NOMO-1 treated with DMSO at 0.1 percent for 48 hours (cell line): Measurements from ENCODE around the gene KIF1A.

ENCODE experiments used
- DNase-seq: peaks from one replicate; lab custom pipeline; 2025; ENCODE audit not compliant: unreplicated experiment; lab: John Stamatoyannopoulos, UW

The KIF1A gene

GRCh38 chr2:240768216-240768615 is 51.8 kb downstream of the KIF1A start:
- DNase-seq = no peak

- DNase-seq = no peak
These were observed 52.7 kb downstream of the KIF1A start for GRCh38 chr2:240767341-240767740.

DNA sequence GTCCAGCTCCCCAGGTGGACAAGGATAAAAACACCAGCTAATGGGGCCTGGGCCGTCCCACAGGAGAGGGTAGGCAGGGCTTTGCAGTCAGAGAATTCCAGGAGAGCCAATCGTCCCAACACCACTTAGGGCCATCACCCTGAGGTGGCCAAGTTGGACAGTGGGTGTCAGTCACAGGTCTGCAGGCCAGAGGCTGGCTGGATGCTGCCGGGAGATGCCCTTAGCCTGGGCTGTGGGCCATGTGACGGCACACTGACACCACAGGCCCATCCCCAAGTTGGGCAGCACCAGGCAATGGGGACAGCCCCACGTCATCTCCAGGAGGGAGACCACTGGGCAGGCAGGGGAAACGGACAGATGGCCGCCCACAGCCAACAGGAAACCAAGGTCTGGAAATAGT is 53.9 kb downstream of the KIF1A start:
- DNase-seq = no peak

DNA sequence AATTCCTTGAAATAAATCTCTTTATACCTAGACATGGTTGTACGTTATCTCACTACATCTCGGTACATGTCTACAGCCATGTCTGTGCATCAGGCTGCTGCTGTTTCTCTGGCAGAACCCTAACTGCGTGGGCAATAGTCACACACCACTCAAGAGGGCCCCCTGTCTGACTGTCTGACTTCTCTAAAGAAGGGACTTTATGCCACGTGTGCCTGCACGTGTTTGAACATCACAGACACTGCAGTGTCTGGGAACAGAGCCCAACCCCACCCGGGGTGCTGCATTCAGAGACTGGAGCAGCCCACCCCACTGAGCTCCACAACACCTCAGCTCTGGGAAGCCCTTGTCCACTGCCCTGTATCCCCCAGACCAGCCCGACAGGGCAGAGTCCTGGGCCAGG is 55.0 kb downstream of the KIF1A start:
- DNase-seq = no peak

DNA sequence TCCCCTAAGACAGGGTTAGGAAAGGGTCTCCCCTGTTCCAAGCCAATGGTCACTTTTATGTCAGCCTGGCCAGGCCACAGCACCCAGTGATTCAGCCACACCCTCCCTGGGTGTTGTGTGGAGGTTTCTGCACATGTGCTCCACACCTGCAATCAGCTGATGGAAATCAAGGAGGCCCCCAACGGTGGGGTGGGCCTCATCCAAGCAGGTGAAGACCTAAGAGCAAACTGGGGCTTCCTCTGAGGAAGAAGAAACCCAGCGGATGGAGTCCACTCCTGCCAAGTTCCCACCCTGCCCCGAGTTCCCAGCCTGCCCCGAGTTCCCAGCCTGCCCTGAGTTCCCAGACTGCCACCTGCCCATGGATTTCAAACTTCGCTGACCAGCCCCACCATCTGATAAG is 55.4 kb downstream of the KIF1A start:
- no peak for DNase-seq

DNA sequence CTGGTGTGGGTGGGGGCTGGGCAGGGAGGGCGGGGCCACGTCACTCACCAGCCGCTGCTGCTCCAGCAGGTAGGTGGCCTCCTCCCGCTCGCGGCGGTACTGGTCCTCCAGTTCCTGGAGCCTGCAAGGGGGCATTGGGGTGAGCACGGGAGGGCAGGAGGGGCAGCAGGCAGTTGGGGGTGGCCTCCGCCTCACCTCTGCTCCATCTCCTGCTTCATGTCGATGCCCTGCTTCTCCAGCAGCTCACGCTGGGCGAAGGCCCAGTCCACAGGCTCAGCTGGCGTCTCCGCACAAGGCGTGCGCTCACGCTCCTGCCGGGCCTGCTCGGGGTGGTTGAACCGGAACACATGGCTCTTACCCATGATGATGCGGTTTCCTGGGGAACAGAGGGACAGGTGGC is 57.0 kb downstream of the KIF1A start:
- DNase-seq = no peak

- DNase-seq = no peak
These were observed 57.8 kb downstream of the KIF1A start for GRCh38 chr2:240762249-240762648.

DNA sequence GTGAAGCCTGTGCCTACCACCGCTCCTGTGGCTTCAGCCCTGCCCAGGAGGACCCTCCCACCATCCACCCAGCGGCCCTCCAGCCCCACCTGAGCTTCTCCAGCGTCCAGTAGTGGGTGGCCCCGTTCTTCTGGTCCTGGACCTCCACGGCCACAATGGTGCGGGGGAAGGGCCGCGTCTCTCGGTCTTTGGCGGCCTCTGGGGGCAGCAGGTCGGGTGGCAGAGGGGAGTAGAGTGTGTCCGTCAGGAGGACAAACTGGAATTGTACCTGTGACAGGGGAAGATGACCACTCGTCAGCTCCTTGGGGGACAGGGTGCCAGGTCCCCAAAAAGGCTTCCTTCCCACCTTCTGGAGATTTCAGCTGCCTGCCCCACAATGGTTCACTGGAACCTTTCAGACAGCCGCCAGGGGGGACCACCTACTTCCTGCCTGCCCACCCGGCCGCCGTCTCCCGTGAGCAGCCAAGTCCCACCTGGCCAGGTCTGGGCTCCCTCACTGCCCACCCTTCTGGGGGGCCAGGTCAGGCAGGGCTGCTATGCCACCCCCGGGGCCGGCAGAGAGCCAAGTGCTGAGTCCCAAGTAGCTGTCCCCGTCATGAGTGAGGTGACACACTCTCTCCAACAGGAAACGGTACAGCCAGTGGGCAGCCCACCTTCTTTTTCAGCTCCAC is 59.3 kb downstream of the KIF1A start:
- DNase-seq = no peak

- no peak for DNase-seq
These were observed 59.9 kb downstream of the KIF1A start for GRCh38 chr2:240760121-240760520.

GRCh38 chr2:240759459-240759858 is 60.6 kb downstream of the KIF1A start:
- DNase-seq = no peak

GRCh38 chr2:240757086-240757614 is 62.9 kb downstream of the KIF1A start:
- DNase-seq = no peak

- DNase-seq = no peak
These were observed 67.8 kb downstream of the KIF1A start for GRCh38 chr2:240752209-240752608.

DNA sequence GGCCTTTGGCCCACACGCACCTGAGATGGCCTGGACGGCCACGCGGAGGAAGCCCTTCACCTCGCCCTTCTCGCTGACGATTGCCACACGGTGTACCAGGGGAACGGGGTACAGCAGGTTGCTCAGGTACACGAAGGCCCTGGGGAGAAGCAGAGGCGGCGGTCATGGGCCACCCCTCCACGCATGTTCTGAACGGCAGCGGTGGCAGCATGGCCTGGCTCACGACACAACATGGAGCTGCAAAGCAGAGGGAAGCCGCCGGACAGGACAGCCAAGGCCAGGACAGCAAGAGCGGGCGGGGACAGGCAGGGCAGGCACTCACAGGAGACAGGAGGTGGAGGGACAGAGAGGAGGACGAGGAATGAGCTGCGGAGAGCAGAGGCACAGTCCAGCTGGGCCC is 69.6 kb downstream of the KIF1A start:
- DNase-seq = no peak

DNA sequence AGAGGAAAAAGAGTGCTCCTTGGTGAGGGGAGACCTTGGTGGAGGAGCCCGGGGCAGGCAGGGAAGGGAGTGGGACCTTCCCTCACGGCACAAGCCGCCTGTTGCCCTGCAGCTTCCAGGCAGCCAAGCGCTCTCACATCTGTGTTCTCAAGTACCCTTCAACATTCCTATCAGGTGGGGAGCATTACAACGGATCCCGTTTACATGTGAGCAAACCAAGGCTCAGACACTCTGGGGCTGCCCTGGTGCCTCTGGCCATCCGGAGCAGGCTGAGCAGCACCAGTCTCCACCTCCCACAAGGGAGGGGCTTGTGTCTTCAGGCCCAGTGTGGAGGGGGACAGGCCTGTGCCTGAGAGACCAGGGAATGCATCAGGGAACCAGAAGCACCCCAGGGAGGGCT is 70.5 kb downstream of the KIF1A start:
- DNase-seq = no peak

- DNase-seq = no peak
These were observed 72.8 kb downstream of the KIF1A start for GRCh38 chr2:240747256-240747655.

DNA sequence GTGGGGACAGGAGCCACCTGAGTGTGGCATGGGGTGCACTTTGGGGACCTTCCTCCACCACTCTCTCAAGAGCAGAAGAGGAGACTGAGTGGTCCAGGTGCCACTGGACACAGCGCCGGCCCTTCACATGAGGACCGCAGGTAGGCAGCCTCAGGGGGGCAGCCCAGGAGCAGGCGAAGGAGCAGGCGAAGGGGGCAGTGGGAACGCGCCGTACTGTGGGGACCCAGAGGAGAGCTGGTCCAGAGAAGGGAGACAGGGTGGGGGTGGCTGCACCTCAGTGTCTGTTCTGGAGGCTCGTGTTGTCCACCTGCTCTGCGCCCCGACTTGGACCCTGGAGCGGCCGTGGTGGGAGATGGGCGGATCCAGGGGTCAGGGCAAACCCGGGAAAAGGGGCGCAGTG is 73.3 kb downstream of the KIF1A start:
- no peak for DNase-seq

DNA sequence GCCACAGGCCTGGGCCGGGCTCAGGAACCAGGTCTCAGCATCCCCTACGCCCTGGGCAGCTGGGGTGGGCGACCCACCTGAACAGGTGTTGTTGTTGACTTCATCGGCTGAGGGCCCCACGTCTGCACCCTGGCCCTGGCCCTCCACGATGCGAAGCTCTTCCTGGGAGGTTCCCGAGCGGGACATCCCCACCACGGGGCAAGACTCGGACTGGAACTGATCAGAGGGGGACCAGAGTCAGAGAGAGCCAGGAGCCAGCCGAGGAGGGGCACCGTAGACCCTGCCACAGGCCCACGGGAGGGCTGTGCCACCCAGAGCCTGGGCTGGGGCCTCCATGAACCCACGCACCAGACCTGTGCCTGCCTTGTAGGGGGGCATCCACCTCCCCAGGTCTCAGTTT is 74.1 kb downstream of the KIF1A start:
- no peak for DNase-seq

DNA sequence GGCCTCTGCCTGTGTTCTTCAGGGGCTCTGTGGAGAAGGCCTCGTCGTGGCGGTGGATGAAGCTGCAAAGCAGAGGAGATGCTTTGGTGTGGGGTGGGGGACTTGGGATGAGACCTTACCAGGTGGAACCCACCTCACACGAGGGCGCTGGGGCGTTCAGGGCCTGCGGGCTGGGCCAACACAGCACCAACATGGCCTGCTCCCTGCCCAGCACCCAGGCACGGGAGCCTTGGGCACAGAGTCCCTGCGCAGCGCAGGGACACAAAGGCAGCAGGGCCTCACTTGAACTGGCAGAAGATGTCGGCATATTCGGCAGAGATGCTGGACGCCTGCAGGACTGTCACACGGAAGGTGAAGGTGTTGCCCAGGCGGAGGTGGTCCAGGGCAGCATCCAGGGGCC is 74.6 kb downstream of the KIF1A start:
- DNase-seq = no peak

GRCh38 chr2:240742602-240743095 is 77.4 kb downstream of the KIF1A start:
- DNase-seq = no peak

- no peak for DNase-seq
These were observed 78.9 kb downstream of the KIF1A start for GRCh38 chr2:240741091-240741490.

GRCh38 chr2:240739797-240740196 is 80.2 kb downstream of the KIF1A start:
- no peak for DNase-seq

GRCh38 chr2:240737958-240738357 is 82.1 kb downstream of the KIF1A start:
- no peak for DNase-seq

DNA sequence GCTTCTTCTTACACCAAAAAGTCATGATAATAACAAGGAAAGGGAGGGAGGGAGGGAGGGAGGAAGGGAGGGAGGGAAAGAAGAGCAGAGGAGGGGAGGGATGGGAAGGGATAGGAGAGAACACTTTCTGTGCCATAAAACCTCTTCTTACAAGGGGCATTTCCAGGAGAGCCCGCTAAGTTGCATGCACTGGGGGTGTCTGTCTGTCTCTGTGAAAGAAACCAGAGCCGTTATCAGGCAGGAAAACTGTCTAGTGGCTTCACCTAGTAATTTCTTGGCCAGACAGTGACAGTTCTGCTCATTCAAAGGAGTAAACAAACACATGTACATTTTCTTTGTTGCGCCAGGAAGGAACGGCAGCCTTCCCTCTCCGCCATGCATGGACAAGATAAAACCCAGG is 82.5 kb downstream of the KIF1A start:
- no peak for DNase-seq
